Measurements from ENCODE around the gene RBM14.

RBM14 gene

GRCh38 chr11:66646828-66647227 is 30.4 kb downstream of the RBM14 start:
- DNase-seq (ENCODE audit: low read depth) = no peak
- H3K4me3 ChIP-seq (ENCODE audit: low read depth, low read length) = no peak overlapping the region
- TF ChIP-seq MYC (IDR thresholded peaks at IDR 0.05; ENCODE audit: low read depth, low read length) (no peak), POLR2A (IDR thresholded peaks at IDR 0.05; ENCODE audit: extremely low read depth, insufficient read length) (no peak), CTCF (IDR thresholded peaks at IDR 0.05; ENCODE audit: low read depth, low read length) (no peak), MAX (IDR thresholded peaks at IDR 0.05; ENCODE audit: low read depth, low read length) (no peak)

GRCh38 chr11:66649903-66650302 is 33.5 kb downstream of the RBM14 start:
- no peak for DNase-seq (ENCODE audit: low read depth)
- TF ChIP-seq CTCF (IDR thresholded peaks at IDR 0.05; ENCODE audit: low read depth, low read length) = no peak
- TF ChIP-seq POLR2A (IDR thresholded peaks at IDR 0.05; ENCODE audit: extremely low read depth, insufficient read length) = no peak
- TF ChIP-seq MAX (IDR thresholded peaks at IDR 0.05; ENCODE audit: low read depth, low read length) = no peak
- TF ChIP-seq MYC (IDR thresholded peaks at IDR 0.05; ENCODE audit: low read depth, low read length) = no peak

GRCh38 chr11:66651016-66651415 is 34.6 kb downstream of the RBM14 start:
- H3K4me3 ChIP-seq (ENCODE audit: low read depth, low read length) = no peak overlapping the region
- TF ChIP-seq MAX (IDR thresholded peaks at IDR 0.05; ENCODE audit: low read depth, low read length) (no peak), MYC (IDR thresholded peaks at IDR 0.05; ENCODE audit: low read depth, low read length) (no peak), CTCF (IDR thresholded peaks at IDR 0.05; ENCODE audit: low read depth, low read length) (no peak), POLR2A (IDR thresholded peaks at IDR 0.05; ENCODE audit: extremely low read depth, insufficient read length) (no peak)
- no peak for DNase-seq (ENCODE audit: low read depth)

More at GRCh38 chr11:66649903-66650302, 33.5 kb downstream of the RBM14 start:
- H3K4me3 ChIP-seq (ENCODE audit: low read depth, low read length) = no peak overlapping the region

- no peak overlapping the region for H3K4me3 ChIP-seq (ENCODE audit: low read depth, low read length)
- TF ChIP-seq CTCF (IDR thresholded peaks at IDR 0.05; ENCODE audit: low read depth, low read length) = no peak
- no peak for DNase-seq (ENCODE audit: low read depth)
Measured at GRCh38 chr11:66652651-66653050, 36.2 kb downstream of the RBM14 start.

GRCh38 chr11:66653123-66653522 is 36.7 kb downstream of the RBM14 start:
- no peak for DNase-seq (ENCODE audit: low read depth)
- H3K4me3 ChIP-seq (ENCODE audit: low read depth, low read length) = no peak overlapping the region
- TF ChIP-seq POLR2A (IDR thresholded peaks at IDR 0.05; ENCODE audit: extremely low read depth, insufficient read length) = no peak
- no peak for TF ChIP-seq MYC (IDR thresholded peaks at IDR 0.05; ENCODE audit: low read depth, low read length)
- no peak for TF ChIP-seq MAX (IDR thresholded peaks at IDR 0.05; ENCODE audit: low read depth, low read length)
- TF ChIP-seq CTCF (IDR thresholded peaks at IDR 0.05; ENCODE audit: low read depth, low read length) = no peak

GRCh38 chr11:66659763-66660162 is 43.3 kb downstream of the RBM14 start:
- peak; percentile 39 for DNase-seq (ENCODE audit: low read depth)
- no peak overlapping the region for H3K4me3 ChIP-seq (ENCODE audit: low read depth, low read length)
- TF ChIP-seq MYC (IDR thresholded peaks at IDR 0.05; ENCODE audit: low read depth, low read length) (no peak), CTCF (IDR thresholded peaks at IDR 0.05; ENCODE audit: low read depth, low read length) (no peak), MAX (IDR thresholded peaks at IDR 0.05; ENCODE audit: low read depth, low read length) (no peak), POLR2A (IDR thresholded peaks at IDR 0.05; ENCODE audit: extremely low read depth, insufficient read length) (no peak)

Data from NB4 (cell line).